PC-3 (cell line): ENCODE data around the gene NDUFAF3.

Source experiments
- CTCF ChIP-seq: fragments of 300-600 bp; sonication (generic); conservative IDR thresholded peaks from 2 replicates; pipeline ENCODE4 v1.5.1; 2017; ENCODE audit warnings: antibody characterized with exemption, low read depth, mild to moderate bottlenecking, low read length
- EZH2 ChIP-seq: fragments of 300-600 bp; sonication (generic); IDR thresholded peaks from one replicate; pipeline ENCODE4 v1.6.1; 2017; ENCODE audit warnings: antibody characterized with exemption, mild to moderate bottlenecking, low read length; ENCODE audit not compliant: unreplicated experiment
- EZH2phosphoT487 ChIP-seq: fragments of 300-600 bp; sonication (generic); IDR thresholded peaks from 2 replicates; pipeline ENCODE4 v1.6.1; 2018; ENCODE audit warnings: mild to moderate bottlenecking, antibody characterized with exemption, low read length, borderline replicate concordance

DNA sequence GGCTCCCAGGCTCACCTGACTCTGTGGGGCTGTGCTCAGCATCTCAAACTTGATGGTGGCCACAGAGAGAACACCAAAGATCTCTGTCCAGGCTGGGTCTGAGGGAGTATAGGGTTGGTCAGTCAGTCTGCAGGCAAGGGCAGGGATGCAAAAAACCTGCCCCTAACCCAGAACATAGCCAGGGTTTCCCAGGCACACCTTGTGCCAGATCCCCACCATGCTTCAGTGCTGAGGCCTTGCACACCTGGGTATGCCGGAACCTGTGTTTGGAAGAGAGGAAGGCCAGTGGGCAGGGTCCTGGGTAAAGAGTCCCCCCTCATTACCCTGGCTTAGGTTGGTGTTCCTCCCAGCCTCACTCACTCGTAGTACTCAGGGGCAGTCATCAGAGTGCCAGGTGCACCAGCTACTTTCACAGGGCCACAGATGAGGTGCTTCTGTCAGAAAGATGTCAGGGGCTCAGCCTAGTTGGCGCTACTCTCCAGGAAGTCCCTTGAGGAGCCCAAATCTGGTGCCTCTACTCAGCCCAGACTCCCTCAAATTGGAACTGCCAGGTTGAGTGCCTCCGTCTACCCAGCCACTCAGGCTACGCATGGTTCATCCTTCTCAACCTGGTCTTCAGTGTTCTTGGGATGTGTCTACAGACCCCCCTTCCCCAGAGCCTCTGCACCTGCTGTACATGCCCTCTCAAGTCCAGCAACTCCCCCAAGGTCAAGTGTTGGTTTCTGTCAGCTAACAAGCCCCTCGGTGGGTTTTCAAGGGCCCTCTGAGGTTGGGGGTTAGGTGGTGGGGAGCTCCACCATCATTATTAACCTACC is 5.3 kb upstream of the NDUFAF3 start:
- TF ChIP-seq CTCF (no peak), EZH2 (no peak), EZH2phosphoT487 (no peak)
